ENCODE data around the gene GLRA1. TPM values are rescaled to one million over a fixed set of nuclear protein-coding genes. Genes with fewer than 3 reads are reported as not detected.

GLRA1 gene
- total RNA-seq, 1 donor from 2014 or later = not detected

DNA sequence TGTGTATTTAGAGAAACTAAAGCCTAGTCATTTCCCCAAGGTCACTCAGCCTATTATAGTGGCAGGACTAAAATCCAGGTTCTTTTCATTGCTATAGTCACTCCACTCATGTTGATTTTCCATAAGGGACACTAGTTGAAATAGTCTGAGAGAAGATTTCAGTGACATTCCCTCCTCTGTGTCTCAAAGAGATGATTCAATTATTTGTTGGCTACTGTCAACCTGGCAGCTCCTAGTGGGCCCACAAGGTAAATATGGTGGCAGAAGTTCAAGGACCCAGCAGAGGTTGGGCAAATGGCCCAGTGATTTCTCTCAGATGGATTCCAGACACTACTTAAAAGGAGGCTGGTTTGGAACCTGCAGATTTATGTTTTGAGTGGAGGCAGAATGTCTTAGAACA, 104.8 kb downstream of the GLRA1 start:
- Mint-ChIP-seq H3K27me3 (no peaks in the 10 kb centered on the region), H3K4me3 (ENCODE audit: low read depth) (no peak overlapping the region), H3K9me3 (ENCODE audit: low read depth) (no peaks in the 10 kb centered on the region), H3K4me1 (ENCODE audit: low read depth) (peaks cover 5% of the 10 kb centered on the region), H3K36me3 (ENCODE audit: insufficient read depth) (peaks cover 5% of the 10 kb centered on the region), H3K27ac (no peak overlapping the region)
- DNase-seq (ENCODE audit: low spot score, unreplicated experiment) = no peak
- TF ChIP-seq CTCF (IDR thresholded peaks at IDR 0.05; ENCODE audit: unreplicated experiment) = no peak

DNA sequence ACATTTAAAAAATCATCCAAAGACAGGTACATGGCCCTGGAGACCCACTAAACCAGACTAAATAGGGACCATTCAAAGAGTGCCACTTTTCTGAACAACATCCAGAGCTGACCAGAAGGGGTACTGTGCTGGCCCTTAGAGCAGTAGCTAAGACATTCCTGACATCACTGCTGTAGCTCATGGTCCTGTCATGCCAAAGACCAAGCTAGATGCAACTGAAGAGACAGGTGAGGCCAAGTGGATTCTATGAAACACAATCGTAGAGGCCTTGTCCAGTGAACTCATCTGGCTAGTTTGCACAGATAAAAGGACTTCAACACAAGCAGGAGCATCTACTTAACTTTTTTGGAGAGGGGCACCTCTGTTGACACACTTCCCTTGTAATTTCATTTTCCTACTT, 109.6 kb downstream of the GLRA1 start:
- Mint-ChIP-seq H3K27me3 (no peaks in the 10 kb centered on the region), H3K27ac (no peak overlapping the region), H3K9me3 (ENCODE audit: low read depth) (no peaks in the 10 kb centered on the region), H3K36me3 (ENCODE audit: insufficient read depth) (peaks cover 30% of the 10 kb centered on the region), H3K4me1 (ENCODE audit: low read depth) (peaks cover 7% of the 10 kb centered on the region), H3K4me3 (ENCODE audit: low read depth) (no peak overlapping the region)
- DNase-seq (ENCODE audit: low spot score, unreplicated experiment) = no peak
- no peak for TF ChIP-seq CTCF (IDR thresholded peaks at IDR 0.05; ENCODE audit: unreplicated experiment)

- no peak for TF ChIP-seq CTCF (IDR thresholded peaks at IDR 0.05; ENCODE audit: unreplicated experiment)
- H3K4me3 Mint-ChIP-seq (ENCODE audit: low read depth) = no peak overlapping the region
- H3K27ac Mint-ChIP-seq = no peak overlapping the region
- H3K27me3 Mint-ChIP-seq = no peaks in the 10 kb centered on the region
- DNase-seq (ENCODE audit: low spot score, unreplicated experiment) = no peak
- no peaks in the 10 kb centered on the region for H3K9me3 Mint-ChIP-seq (ENCODE audit: low read depth)
- peaks cover 40% of the 10 kb centered on the region for H3K36me3 Mint-ChIP-seq (ENCODE audit: insufficient read depth)
- H3K4me1 Mint-ChIP-seq (ENCODE audit: low read depth) = peaks cover 7% of the 10 kb centered on the region
These were observed 111.8 kb downstream of the GLRA1 start for GRCh38 chr5:151812757-151813309.

GRCh38 chr5:151811593-151812321, 112.9 kb downstream of the GLRA1 start:
- Mint-ChIP-seq H3K4me3 (ENCODE audit: low read depth) (no peak overlapping the region), H3K36me3 (ENCODE audit: insufficient read depth) (peaks cover 40% of the 10 kb centered on the region), H3K27ac (no peak overlapping the region), H3K4me1 (ENCODE audit: low read depth) (peaks cover 7% of the 10 kb centered on the region), H3K27me3 (no peaks in the 10 kb centered on the region), H3K9me3 (ENCODE audit: low read depth) (no peaks in the 10 kb centered on the region)
- no peak for TF ChIP-seq CTCF (IDR thresholded peaks at IDR 0.05; ENCODE audit: unreplicated experiment)
- no peak for DNase-seq (ENCODE audit: low spot score, unreplicated experiment)

- H3K4me1 Mint-ChIP-seq (ENCODE audit: low read depth) = peaks cover 7% of the 10 kb centered on the region
- TF ChIP-seq CTCF (IDR thresholded peaks at IDR 0.05; ENCODE audit: unreplicated experiment) = no peak
- no peak for DNase-seq (ENCODE audit: low spot score, unreplicated experiment)
- H3K27ac Mint-ChIP-seq = no peak overlapping the region
- no peaks in the 10 kb centered on the region for H3K27me3 Mint-ChIP-seq
- no peak overlapping the region for H3K4me3 Mint-ChIP-seq (ENCODE audit: low read depth)
- H3K36me3 Mint-ChIP-seq (ENCODE audit: insufficient read depth) = peaks cover 39% of the 10 kb centered on the region
- no peaks in the 10 kb centered on the region for H3K9me3 Mint-ChIP-seq (ENCODE audit: low read depth)
These were observed 113.8 kb downstream of the GLRA1 start for GRCh38 chr5:151810897-151811296.

Measured in progenitor cell of endocrine pancreas (in vitro differentiated cells).